ENCODE results near the gene CBFA2T3. TPM values are rescaled to one million over a fixed set of nuclear protein-coding genes. Genes with fewer than 3 reads are reported as not detected.

Gene CBFA2T3
- total RNA-seq, 1 donor from 2014 or later = 1.9 TPM

DNA sequence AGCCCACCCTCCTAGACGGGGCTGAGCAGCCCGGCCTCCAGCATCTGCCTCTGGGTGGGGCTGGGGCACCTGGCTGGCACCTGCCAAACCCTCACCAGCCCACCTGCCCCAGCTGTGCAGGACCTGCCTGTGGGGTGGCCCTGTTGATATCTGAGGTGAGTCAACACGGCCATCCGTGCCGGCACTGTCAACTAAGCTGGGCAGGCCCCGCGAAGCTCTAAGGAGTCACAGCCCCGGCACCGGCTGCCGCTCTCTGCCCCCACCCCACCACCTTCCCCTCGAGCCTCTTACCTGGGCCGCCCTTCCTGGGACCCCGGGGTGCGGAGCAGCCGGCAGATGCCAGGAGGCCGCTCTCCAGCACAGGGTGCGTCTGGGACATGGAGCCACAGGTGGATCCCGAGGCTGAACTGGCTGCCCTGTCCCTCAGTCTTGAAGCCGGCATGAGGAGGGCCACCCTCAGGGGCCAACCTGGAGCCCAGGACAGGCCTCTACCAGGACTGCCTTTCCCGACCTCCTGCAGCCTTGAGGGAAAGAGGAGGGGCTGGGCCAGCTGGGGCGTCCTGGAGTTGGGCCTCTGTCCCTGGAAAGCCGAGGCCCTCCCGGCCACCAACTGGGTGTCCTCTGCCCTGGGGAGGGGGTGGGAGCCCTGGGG, 515 bp downstream of the CBFA2T3 start:
- DNase-seq = no peak

DNA sequence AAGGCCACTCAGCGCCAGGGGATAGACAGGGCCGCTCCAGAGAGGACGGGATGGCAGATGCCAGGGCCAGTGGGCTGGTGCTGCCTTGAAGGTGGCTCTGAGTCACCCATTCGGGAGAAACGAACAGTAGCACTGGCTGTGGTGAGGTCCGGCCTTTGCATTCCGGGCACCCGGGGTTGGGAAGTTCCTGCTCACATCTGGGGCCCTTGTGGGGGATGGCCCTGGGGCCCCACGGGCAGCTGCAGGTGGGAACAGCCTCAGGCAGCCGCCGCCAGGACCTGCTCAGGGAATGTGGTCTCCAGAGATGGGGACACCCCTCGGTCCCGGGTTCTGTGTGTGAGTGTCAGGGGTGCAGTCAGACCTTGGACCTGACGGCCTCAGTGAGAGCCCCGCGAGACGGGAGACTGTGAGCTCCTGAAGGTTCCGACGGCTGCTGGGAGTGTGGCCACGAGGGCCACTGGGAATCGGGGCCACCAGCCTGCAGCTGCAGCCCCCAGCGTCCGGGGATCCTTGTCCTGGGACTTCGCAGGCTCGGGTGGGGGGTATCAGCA, 1.4 kb downstream of the CBFA2T3 start:
- DNase-seq = no peak

DNA sequence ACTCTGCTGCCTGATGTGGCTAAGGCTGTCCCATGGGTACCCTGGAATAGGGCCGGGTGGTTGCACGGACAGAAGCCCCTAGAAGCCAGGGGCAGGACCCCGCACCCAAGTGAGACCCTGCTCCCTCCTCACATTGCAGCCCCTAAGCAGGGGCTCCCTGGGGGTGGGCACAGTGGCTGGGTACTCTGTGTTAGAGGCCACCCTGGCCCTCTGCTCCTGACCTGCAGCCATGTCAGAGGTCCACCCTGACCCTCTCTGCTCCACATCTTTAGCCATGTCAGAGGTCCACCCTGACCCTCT, 2.1 kb downstream of the CBFA2T3 start:
- no peak for DNase-seq

DNA sequence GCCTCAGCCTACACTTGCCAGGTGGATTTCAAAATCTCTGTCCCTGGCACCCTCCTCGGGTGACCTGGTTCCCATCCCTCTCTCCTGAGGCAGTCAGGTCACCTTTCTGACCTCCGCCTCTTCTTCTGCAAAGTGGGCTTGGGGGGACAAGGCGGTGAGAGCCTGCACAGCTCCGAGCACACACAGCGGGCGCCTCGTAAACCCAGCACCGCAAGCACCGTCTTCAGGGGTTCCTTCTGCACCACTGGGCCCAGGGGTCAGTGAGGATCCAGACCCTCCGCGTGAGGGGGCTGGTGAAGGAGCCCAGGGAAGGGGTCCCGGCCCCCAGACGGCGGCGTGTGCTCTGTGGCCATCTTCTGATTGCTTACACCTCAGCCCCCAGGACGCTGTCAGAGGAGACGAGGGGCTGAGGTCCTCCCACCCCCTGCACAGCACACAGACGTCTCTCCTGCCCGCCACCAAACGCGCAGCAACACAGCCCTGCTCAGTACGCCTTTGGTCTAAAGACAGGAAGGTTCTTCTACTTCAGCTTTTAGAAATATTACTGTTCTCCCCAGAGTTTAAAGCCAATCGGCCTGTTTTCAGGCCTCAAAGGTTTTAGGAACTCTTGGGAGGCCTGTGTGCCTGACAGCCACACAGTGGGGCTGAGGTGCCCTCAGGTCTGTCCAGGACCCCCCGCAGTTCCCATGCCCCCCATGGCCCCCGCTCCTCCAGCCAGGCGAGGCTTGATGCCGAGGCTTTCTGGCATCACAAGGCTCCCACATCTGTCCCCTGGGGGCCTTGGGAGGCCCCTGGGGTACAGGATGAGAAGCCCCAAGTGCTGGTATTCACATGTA, 2.7 kb downstream of the CBFA2T3 start:
- no peak for DNase-seq

DNA sequence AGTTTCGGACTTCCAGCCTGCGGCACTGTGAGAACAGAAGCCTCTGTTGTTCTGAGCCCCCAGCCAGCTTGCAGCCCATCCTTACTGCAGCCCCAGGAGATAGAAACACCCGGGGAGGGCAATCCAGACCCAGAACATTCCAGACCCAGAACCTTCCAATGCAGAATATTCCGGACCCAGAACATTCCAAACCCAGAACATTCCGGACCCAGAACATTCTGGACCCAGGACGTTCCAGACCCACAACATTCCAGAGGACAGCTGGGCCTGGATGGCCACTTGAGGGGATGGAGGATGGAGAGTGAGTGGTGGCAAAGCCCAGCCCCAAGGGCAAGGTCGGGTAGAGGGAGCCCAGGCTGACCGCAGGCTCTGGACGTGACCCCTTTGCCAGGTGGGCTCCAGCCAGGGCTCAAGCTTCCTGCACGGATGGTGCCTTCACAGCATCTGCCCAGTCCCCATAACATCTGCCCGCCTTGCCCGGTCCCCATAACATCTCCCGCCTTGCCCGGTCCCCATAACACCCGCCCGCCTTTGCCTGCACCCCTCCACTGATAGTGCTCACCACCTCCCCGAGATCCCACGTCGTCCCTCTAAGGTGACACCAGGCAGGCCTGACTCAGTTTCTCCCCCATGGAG, 3.5 kb downstream of the CBFA2T3 start:
- DNase-seq = no peak

DNA sequence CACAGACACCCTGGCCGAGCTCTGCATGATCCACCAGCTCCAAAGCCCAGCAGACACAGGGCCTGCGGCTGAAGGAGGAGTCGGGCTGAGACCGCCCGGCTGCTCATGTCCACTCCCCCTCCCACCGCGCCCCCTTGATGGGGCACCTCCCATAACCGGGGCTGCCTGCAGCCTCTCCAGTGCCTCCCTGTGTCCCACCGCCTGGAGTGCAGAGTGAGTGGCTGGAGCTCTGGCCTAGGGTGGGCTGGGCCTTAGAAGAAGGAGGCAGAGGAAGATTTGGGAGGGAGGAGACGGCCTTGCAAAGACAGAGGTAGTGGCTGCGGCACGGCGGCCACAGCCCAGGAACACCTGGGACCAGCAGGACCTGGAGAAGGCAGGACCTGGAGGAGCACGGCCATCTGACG, 4.0 kb downstream of the CBFA2T3 start:
- no peak for DNase-seq

DNA sequence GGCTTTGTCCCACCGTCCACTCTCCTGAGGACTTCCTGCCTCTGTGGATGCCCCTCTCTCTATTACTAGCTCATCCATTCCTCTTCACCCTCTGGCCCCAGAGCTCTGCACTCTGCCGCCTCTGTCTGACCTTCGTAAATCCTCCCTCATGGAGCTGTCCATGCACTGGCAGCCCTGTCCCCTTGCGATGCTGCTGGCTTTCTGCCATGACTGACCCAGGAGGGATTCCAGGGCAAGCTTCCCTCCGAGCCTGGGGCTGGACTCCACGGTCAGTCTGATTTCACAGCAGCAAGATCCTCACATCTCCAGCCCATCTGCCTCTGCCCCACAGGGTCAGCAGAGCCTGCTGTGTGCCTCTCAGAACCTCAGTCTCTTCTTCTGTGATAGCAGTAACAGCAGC, 4.7 kb downstream of the CBFA2T3 start:
- no peak for DNase-seq

DNA sequence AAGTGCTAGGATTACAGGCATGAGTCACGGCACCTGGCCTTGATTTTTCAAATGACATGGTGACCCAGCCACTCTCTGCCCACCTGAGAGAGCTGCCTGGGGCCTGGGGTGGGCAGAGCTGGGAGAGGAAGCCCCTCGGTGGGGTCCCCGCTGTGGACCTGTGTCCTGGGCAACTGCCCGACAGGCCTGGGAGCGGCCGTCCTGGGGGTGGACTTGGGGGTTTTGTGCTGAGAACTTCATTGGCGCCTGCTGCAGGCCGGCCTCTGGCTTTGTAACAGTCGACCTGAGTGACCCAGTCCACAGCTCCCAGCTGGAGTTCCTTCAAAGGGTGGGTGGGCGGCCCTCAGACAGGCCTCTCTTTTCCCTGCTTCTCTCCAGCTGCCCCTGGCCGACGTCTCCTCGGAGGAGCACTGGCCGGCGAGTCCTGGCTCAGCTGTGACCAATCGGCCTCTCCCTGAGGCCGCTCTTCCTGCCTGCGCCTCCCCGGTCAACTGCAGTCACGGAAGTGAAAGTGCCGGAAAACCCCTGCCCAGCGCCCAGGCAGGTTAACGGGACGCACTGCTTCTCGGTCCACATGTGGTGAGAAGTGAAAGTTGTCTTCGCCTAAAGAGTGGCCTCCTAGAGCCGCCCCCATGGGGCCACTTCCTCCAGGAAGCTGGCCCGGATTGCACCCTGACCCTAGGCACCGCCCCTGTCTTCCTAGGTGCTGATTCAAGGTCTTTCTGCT, 5.5 kb downstream of the CBFA2T3 start:
- DNase-seq = no peak

DNA sequence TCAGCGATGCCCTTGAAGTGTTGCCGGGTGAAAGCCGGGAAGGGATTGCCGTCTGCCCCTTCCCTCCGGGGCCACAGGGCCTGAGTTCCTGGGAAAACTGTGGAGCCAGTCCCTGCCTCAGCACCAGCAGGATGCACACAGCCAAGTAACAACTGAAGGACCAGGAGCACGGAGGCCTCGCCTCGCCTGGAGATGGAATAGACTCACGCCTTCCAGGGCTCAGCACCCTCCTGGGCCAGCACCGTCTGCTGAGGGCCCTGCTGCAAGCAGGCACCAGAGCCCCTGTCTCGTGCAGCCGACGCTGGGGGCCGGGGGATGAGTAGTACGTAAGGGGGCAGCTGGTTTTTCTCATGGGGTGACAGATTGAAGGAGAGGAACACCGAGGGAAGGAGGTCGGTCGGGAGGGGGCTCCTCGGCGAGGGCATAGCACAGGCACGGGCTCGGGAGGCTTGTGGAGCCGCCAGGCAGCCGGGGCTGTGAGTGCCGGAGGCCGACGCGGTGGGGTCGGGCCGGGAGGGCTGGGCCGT, 6.4 kb downstream of the CBFA2T3 start:
- no peak for DNase-seq

DNA sequence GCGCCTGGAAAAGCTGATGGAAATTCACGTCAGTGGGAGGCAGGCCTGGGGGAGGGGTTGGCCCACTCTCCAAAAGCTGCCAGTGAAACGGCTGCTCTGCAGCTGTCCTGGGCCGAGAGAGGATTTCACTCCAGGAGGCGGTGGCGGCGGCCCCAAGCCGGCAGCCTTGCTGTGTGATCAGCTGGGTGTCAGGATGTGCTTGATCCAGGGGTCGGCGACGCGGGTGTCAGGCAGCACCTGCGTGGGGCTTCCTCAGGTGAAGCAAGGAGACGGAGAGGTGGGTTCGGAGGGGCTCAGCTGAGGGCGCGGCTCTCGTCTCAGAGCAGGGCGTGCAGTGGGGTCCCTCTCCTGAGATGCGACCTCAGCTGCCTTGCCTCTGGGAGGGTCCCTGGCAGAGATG, 7.0 kb downstream of the CBFA2T3 start:
- no peak for DNase-seq

DNA sequence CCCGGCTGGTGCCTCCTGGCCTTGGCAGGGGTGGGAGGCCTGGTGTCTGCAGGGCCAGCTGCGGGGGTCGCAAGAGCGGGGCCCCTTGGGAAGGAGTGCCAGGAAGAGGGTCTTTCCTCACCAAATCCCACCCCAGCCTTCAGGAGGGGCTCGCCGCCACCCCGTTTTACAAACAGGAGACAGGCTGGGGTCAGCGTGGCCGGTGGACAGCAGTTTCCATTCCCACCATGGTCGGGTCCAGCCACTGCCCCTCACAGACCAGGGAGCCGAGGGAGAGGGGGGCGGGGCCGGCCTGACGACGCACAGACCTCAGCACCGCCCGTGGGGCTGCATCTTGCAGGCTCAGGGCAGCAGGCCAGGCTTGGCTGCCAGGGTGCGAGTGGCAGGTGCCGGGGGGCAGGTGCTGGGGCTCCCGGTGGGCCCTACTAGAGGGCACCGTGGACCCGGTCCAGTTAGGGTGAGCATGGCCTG, 7.6 kb downstream of the CBFA2T3 start:
- no peak for DNase-seq

DNA sequence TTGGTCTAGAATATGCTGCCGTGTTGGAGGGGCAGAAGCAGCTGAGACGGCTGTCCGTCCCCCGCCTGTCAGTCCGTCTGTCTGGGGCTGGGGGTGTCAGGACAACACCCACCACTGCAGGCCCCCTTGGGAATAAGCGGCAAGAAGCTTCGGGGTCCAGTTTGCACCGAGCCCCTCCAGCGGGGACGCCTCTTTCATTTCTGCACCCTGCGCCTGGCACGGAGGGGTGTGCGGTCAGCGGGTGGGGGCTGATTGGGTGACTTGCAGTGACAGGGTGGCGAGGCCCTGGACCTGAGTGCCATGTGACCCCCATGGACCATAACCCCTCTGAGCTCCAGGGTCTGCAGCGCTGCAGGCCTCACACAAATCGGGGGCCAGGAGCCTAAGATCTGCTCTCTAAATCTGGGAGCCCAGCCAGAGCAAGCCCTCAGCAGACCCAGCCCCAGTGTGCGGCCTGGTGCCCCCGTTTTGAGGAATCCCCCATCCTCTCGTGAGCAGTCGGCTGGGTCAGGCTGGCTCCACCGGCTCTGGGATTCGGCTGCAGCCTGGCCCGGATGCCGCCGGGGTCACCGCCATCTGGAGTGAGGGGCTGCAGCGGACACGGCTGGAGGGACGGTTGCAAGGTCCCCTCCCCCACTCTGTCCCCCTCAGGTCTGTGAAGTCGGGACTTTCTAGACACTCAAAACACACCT, 8.3 kb downstream of the CBFA2T3 start:
- DNase-seq = no peak

DNA sequence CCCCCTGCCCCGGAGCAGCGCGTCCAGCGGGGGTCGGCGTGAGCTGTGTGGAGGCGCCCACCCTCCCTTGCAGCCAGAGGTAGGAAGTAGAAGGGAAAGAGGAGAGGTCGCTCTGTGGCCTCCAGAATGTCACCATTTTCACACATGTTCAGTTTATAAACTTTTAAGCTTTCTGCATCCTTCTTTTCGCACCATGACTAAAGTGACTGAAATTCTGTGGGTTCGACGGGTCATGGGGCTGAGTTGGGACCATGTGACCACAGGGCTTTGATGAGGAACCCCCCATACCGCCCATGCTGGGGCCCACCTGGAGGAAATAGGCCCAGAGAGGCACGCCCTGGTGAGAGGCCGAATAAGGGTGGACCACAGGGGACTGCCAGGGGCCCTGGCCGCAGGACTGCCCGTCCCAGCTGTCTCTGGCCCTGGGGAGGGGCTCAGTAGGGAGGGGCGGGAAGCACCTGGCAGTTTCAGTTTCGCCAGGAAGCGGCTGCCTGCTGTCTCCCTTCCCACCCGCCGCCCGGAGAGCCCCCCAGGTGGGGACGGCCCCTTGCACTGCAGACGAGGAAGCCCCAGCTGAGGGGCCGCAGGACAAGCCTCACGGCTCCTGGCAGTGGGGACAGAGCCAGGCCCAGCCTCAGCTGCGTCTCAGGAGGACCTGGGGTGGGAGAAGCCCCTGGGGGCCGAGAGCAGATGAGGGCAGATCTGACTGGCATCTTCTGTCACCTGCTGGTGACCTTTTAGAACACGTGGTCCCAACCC, 9.0 kb downstream of the CBFA2T3 start:
- no peak for DNase-seq

DNA sequence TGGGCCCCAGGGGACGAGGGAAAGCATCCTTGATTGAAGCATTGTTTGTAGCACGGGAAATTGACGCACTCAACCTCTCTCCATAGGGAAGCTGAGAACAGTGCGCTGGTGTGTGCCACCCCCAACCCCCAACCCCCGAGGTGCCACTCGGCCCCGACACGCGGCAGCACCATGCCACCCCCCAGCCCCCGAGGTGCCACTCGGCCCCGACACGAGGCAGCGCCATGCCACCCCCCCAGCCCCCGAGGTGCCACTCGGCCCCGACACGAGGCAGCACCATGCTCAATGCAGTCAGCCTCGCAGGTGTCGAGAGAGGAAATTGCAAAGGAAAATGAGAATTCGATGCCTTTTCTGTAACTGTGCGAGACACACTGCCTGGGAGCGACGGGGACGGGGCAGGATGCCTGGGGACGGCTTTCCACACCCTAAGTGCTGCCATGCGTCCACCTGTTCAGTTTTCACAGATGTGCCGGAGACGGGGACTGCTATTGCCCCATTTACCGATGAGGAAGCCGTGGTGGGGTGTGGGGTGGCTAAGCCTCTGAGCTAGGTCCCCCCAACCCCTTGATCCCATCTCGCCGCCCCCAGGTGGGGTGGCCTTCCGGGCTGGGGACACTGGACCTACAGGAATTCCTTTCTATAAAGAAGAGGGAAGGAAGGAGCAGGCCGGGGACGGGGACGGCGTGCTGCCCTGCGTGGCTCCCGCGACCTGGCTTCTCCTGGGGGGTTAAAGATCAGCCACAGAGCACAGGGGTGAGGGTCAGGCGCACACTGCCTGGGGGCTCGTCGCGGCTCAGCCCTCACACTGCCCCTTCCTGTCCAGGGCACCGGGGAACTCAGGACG, 9.8 kb downstream of the CBFA2T3 start:
- DNase-seq = no peak

DNA sequence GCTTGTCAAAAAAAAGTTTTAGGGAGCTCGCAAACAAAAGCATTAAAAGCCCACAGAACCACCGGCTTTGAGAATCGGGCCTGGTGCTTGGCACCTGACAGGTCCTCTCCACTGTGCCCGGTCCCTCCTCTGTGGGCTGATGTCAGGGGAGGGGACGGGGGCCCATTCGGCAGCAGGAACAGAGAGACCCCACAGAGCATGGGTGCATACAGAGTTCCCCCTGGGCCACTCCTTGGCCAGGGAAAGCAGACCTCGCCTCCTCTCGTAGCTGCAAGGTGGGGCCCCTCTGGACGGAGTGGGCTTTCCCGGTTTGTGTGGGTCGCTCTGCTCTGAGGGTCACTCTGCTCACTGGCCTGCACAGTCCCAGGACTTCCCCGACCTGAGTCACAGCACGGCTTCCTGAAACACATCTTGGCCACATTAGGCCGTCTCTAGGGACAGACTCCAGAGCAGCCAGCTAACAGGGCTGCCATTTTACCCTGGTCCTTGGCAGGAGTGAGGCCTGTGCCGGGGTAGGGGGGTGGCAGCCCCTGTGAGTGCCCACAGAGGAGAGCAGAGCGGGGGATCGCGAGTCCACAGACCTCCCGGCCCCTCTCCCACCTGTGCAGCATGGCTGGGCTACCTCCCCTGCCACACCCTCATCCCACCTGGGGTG, 11.1 kb downstream of the CBFA2T3 start:
- no peak for DNase-seq

DNA sequence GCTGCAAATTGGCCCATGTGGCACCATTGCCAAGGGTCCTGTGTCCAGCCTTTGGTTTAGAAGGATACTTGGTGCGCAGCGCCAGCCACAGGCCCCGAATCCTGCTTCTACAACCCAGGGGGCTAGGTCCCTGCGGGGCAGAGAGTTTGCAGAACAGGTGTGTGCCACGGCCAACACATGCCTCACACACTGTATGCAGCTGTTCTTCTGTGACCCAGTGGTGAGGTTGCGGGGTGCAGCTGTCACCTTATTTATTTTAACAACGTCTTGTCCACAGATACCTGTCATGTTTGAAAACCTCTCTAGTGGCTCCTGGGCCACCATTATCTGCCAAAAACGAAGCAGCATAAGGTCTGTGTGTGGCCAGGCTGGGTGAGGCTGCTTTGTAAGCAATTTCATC, 11.6 kb downstream of the CBFA2T3 start:
- DNase-seq = no peak

DNA sequence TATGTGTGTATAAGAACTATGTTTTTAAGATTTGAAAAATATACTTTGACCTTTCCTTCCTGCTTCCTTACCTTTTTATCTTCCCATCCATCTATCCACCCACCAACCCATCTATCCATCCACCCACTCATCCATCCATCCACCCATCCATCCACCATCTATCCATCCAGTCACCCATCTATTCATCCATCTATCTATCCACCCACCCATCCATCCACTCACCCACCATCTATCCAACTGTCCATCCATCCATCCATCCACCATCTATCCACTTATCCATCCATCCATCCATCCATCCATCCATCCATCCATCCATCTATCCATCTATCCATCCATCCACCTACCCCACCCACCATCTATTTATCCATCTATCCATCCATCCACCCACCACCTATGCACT, 12.4 kb downstream of the CBFA2T3 start:
- DNase-seq = no peak

DNA sequence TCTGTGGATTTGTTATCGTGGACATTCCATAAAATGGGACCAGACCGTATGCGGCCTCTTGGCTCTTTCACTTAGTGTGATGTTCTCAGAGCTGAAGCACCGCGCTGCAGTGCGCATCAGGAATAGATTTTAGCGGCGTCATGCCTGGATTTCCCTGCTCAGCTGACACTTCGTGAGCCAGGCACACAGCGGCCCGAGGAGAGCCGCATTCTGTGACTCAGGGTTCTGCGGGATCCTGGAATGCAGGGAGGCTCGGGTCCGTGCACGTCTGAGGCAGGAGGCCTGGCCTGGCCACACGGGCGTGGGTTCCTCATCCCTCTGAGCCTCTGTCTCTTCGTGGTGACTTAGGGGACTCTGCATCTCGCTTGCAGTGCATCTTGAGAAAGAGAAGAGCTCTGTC, 13.4 kb downstream of the CBFA2T3 start:
- DNase-seq = no peak

DNA sequence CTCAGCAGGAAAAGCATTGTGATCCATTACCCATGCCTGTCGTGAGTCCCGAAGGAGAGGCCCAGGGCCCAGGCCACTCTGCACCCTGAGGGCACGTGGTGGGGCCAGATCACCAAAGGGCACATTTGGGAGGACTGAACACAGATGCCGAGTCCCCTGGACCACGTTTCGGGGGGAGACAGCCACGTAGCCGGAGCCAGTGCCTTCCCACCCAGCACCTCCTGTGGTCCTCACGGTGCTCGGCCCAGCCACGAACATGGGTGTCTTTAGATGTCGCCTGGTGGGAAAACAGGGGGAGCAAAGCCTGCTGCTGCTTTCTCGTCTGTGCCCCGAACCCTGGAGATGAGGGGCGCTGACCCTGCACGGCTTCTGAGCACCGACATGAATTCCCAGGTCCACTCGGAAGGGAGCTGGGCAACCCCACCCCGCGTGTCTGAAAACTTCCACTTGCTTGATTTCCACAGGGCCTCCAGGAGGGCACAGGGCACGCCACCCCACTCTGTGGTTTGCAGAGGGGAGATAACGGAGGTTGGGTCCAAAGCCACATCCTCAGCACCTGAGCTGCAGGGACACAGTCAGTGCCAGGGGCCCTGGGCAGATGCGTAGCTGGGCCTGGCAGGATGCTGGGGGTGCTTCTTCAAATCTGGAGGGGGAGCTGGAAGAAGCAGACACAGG, 14.4 kb downstream of the CBFA2T3 start:
- no peak for DNase-seq

Data from occipital lobe (tissue), 2 donors.